GM21723 (cell line): Measurements from ENCODE around the gene TRIM60.
"Not testable (repeated sequence)": the region's sequence is repeated elsewhere in the genome, so short reads cannot be mapped to it uniquely, and the experiment has no call there.

ENCODE experiments used
- ATAC-seq: cut with Tn5 transposase; IDR thresholded peaks from one replicate; pipeline ENCODE4 v1.9.1; 2021; ENCODE audit warnings: mild to moderate bottlenecking, moderate library complexity; ENCODE audit not compliant: unreplicated experiment

TRIM60 gene

DNA sequence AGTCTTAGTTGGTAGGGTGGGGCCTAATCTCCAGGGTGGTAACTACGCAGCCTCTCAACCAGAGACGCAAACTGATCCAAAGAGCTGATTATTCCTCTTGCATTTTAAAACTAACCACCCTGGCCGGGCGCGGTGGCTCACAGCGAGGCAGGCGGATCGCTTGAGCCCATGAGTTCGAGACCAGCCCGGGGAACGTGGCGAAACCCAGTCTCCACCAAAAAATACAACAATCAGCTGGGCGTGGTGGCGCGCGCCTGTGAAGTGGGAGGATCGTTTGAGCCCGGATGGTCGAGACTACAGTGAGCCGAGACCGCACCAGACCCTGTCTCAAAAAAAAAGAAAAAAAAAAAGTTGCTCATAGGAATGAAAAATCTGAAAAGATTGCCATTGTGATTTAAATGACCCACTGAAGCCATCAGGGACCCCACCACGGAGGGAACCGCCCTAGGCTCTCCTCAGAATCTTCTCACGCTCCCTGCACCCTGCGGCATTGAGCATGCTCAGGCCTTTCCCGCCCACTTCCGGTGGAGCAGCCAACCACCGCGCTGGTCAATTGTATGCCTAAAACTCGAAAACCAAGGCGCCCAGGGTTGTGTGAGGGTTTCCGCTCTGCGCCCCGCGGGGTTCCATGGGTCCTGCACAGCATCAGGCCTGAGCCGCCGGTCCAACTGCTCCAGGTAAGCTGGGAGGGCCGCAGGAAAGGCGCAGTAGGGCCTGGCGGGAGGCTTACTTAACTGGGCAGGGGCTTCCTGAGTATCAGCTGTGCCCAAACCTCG is at the start of gene TRIM60:
TRIM60 (plus strand) TSS at position 564 of the 776 bp plus-strand sequence. CDS start 8,074 bp downstream, outside the sequence.
- no peak for ATAC-seq

DNA sequence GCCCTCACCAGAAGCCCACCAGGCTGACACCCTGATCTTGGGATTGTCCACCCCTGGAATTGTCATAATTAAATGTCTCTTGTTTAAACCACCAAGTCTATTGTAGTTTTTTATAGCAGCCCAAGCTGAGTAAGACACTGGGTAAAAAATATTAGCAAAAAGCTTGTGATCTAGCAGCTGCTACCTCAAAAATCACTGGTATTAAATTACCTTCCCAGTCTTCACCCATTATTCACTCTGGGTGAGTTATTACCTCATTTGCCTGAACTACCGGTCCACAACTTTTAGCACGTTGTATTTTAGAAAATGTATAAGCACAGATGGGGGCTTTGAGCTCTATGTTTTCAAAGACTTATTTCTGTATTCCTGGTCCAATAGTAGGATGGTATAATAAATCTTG is 42.3 kb upstream of the TRIM60 start:
- no peak for ATAC-seq

DNA sequence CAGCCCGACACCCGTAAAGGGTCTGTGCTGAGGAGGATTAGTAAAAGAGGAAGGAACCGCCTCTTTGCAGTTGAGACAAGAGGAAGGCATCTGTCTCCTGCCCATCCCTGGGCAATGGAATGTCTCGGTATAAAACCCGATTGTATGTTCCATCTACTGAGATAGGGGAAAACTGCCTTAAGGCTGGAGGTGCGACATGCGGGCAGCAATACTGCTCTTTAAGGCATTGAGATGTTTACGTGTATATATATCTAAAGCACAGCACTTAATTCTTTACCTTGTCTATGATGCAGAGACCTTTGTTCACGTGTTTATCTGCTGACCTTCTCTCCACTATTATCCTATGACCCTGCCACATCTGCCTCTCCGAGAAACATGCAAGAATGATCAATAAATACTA is 41.0 kb upstream of the TRIM60 start:
- not testable (repeated sequence) for ATAC-seq

GRCh38 chr4:164996123-164996522 is 35.7 kb upstream of the TRIM60 start:
- not testable (repeated sequence) for ATAC-seq

GRCh38 chr4:164997324-164997723 is 34.5 kb upstream of the TRIM60 start:
- ATAC-seq, result no peak

DNA sequence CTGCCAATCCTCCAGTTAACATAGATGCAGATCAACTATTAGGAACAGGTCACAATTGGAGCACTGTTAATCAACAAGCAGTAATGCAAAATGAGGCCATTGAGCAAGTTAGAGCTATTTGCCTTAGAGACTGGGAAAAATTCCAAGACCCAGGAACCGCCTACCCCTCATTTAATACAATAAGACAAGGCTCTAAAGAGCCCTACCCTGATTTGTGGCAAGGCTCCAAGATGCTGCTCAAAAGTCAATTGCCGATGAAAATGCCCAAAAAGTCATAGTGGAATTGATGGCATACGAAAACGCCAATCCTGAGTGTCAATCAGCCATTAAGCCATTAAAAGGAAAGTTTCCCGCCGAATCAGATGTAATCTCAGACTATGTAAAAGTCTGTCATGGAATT is 33.9 kb upstream of the TRIM60 start:
- no peak for ATAC-seq

DNA sequence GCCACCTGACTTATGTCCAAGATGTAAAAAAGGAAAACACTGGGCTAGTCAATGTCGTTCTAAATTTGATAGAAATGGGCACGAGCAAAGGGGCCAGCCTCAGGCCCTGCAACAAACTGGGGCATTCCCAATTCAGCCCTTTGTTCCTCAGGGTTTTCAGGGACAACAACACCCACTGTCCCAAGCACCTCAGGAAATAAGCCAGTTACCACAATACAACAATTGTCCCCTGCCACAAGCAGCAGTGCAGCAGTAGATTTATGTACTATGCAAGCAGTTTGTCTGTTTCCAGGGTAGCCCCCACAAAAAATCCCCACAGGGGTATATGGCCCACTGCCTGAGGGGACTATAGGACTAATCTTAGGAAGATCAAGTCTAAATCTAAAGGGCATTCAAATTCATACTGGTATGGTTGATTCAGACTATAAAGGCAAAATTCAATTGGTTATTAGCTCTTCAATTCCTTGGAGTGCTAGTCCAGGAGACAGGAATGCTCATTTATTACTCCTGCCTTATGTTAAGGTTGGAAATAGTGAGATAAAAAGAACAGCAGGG is 33.2 kb upstream of the TRIM60 start:
- ATAC-seq, result not testable (repeated sequence)

- ATAC-seq, result not testable (repeated sequence)
These were observed 29.8 kb upstream of the TRIM60 start for GRCh38 chr4:165001957-165002356.

GRCh38 chr4:165005352-165005925 is 26.4 kb upstream of the TRIM60 start:
- ATAC-seq, result no peak

- no peak for ATAC-seq
These were observed 25.3 kb upstream of the TRIM60 start for GRCh38 chr4:165006456-165006855.

DNA sequence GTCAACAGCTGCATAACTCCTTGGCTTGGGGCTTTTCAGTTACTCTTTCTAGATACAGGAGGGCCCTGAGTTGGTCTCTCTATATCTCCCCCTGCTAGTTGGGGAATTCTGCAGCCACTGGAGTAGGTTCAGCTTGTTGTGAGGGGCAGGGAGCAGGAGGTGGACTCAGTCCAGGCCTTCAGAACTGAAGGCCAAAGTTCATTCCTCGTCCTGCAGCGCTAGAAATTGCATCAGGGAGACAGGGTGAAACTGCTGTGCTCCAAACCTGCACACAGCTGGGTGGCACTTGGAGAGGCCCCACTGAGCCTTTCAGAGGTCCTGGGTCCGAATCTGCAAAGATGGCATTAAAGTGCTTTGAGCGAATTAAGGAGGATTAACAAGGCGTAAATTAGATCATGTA is 24.9 kb upstream of the TRIM60 start:
- no peak for ATAC-seq

- ATAC-seq, result no peak
These were observed 22.1 kb upstream of the TRIM60 start for GRCh38 chr4:165009493-165010227.

DNA sequence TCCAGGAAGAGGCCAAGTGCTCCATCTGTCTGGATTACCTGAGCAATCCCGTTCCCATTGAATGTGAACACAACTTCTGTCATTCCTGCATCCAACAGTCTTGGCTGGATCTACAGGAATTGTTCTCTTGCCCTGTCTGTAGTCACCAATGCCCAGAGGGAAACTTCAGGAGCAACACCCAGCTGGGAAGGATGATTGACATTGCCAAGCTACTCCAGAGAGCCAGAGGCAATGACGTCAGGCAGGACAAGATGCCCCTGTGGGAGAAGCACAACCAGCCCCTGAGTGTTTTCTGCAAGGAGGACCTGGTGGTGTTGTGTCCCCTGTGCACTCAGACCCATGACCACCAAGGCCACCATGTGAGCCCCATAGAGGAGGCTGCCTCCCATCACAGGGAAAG is 21.3 kb upstream of the TRIM60 start:
- no peak for ATAC-seq

DNA sequence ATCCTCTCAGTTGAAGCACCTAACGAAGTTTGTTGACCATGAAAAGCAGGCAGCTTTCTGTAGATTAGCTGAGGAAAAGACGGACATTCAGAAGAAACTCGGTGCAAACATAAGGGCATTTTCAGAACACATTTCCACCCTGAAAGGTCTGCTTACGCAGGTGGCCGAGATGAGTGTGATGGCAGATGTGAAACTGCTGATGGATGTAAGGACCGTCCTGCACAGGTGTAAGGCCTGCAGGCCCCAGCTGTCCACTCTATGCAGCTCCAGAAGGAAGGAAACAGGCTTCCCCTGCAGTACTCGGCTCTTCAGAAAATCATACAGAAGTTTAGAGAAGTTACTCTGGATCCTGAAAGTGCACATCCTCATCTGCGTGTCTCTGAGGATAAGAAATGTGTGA is 20.8 kb upstream of the TRIM60 start:
- no peak for ATAC-seq

DNA sequence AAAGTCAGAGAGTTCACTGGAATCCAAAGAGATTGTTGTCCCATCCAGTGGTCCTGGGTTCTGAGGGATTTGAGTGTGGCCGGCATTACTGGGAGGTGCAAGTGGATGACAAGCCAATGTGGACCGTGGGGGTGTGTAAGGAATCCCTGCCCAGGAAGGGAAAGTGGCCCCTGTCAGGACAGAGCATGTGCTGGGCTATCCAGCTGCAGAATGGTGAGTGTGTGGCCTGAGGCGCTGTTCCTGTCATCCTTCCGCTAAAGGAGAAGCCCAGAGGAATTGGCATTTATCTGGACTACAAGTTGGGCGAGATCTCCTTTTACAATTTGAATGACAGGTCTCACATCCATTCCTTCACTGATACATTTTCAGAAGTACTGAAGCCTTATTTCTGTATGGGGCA is 20.4 kb upstream of the TRIM60 start:
- ATAC-seq, result no peak

- no peak for ATAC-seq
These were observed 18.1 kb upstream of the TRIM60 start for GRCh38 chr4:165013691-165014090.

GRCh38 chr4:165016971-165017370 is 14.8 kb upstream of the TRIM60 start:
- no peak for ATAC-seq

DNA sequence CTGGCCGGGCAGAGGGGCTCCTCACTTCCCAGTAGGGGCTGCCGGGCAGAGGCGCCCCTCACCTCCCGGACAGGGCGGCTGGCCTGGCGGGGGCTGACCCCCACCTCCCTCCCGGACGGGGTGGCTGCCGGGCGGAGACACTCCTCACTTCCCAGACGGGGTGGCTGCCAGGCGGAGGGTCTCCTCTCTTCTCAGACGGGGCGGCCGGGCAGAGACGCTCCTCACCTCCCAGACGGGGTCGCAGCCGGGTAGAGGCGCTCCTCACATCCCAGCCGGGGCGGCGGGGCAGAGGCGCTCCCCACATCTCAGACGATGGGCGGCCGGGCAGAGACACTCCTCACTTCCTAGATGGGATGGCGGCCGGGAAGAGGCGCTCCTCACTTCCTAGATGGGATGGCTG is 11.8 kb upstream of the TRIM60 start:
- ATAC-seq, result not testable (repeated sequence)

- ATAC-seq, result not testable (repeated sequence)
These were observed 6.0 kb upstream of the TRIM60 start for GRCh38 chr4:165025782-165026181.

DNA sequence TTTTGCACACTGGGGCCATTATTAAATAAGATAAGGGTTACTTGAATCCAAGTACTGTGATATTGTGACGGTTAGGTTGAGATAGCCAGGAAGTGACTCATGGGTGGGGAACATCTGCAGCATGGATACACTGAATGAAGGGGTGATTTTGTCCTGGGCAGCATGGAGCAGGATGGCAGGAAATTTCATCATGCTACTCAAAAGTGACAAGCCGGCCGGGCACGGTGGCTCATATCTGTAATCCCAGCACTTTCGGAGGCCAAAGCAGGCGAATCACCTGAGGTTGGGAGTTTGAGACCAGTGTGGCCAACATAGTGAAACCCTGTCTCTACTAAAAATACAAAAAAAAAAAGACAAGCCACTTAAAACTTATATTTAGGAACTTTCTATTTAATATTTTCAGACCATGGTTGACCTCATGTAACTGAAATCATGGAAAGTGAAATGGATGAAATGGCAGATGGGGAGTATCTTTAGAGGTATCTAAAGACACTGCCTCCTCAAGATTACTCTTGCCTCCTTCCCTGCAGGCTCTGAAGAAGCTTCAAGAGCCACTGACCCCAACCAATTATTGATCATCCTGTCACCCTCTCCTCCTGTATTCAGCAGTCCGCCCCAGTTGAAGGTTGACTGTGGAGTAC is 3.9 kb upstream of the TRIM60 start:
- no peak for ATAC-seq

- no peak for ATAC-seq
These were observed 16.4 kb downstream of the TRIM60 start for GRCh38 chr4:165048170-165048569.
